Osteocyte (in vitro differentiated cells): Measurements from ENCODE around the gene HNRNPF. TPM values are rescaled to one million over a fixed set of nuclear protein-coding genes. Genes with fewer than 3 reads are reported as not detected.

Source experiments
- DNase-seq: peaks from one replicate; pipeline ENCODE4 v3.0.0; 2021; ENCODE audit warnings: mixed read lengths; ENCODE audit not compliant: unreplicated experiment; ENCODE audit errors: extremely low spot score
- H3K27ac Mint-ChIP-seq: one replicate; pipeline ENCODE4 v1.8.0; 2021; ENCODE audit warnings: mild to moderate bottlenecking, mixed read lengths; ENCODE audit not compliant: unreplicated experiment
- H3K27me3 Mint-ChIP-seq: one replicate; pipeline ENCODE4 v1.8.0; 2021; ENCODE audit warnings: mixed read lengths; ENCODE audit not compliant: unreplicated experiment
- H3K36me3 Mint-ChIP-seq: one replicate; pipeline ENCODE4 v1.8.0; 2021; ENCODE audit warnings: mixed read lengths; ENCODE audit not compliant: unreplicated experiment
- H3K4me1 Mint-ChIP-seq: one replicate; pipeline ENCODE4 v1.8.0; 2021; ENCODE audit warnings: mixed read lengths; ENCODE audit not compliant: unreplicated experiment
- H3K4me3 Mint-ChIP-seq: one replicate; pipeline ENCODE4 v1.8.0; 2021; ENCODE audit warnings: mild to moderate bottlenecking, moderate library complexity, mixed read lengths; ENCODE audit not compliant: unreplicated experiment
- H3K9me3 Mint-ChIP-seq: one replicate; pipeline ENCODE4 v1.8.0; 2021; ENCODE audit warnings: mixed read lengths; ENCODE audit not compliant: unreplicated experiment
- total RNA-seq: library from RNA; stranded (reverse); gene quantifications from 2 replicates; pipeline ENCODE4 v1.2.1, GENCODE V29; 2021
- TF ChIP-seq, protein P1 (sequence below): fragments of 200-600 bp; sonication (generic); IDR thresholded peaks from 2 replicates; pipeline ENCODE4 v1.5.0; 2021; ENCODE audit warnings: antibody characterized with exemption, mild to moderate bottlenecking, moderate library complexity

HNRNPF gene
- total RNA-seq, 1 donor from 2014 or later: 189 TPM

DNA sequence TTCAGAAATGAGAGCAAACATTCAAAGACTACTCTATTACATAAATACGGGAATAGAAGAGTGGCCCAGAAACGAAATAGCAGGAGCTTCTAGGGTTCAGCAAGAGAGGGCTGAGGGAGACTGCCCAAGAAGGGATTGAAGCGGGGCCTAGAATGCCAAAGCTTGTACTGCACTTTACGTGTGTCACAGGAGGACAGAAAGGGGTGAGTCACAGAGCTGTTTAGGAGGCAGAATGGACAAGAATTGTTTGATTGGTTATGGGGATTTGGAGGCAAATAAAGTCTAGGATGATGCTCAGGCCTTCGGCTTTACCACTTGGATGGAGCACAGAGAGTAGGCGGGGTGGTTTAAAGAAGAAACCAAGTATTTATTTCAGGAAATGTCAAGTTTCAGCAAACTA, 48.9 kb downstream of the HNRNPF start:
- no peak overlapping the region for H3K4me3 Mint-ChIP-seq
- no peak overlapping the region for H3K27ac Mint-ChIP-seq
- H3K9me3 Mint-ChIP-seq: no peaks in the 10 kb centered on the region
- no peaks in the 10 kb centered on the region for H3K36me3 Mint-ChIP-seq
- DNase-seq: no peak
- peaks cover 3% of the 10 kb centered on the region for H3K27me3 Mint-ChIP-seq
- H3K4me1 Mint-ChIP-seq: peaks cover 8% of the 10 kb centered on the region
- TF ChIP-seq, protein P1, sequence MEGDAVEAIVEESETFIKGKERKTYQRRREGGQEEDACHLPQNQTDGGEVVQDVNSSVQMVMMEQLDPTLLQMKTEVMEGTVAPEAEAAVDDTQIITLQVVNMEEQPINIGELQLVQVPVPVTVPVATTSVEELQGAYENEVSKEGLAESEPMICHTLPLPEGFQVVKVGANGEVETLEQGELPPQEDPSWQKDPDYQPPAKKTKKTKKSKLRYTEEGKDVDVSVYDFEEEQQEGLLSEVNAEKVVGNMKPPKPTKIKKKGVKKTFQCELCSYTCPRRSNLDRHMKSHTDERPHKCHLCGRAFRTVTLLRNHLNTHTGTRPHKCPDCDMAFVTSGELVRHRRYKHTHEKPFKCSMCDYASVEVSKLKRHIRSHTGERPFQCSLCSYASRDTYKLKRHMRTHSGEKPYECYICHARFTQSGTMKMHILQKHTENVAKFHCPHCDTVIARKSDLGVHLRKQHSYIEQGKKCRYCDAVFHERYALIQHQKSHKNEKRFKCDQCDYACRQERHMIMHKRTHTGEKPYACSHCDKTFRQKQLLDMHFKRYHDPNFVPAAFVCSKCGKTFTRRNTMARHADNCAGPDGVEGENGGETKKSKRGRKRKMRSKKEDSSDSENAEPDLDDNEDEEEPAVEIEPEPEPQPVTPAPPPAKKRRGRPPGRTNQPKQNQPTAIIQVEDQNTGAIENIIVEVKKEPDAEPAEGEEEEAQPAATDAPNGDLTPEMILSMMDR: no peak

DNA sequence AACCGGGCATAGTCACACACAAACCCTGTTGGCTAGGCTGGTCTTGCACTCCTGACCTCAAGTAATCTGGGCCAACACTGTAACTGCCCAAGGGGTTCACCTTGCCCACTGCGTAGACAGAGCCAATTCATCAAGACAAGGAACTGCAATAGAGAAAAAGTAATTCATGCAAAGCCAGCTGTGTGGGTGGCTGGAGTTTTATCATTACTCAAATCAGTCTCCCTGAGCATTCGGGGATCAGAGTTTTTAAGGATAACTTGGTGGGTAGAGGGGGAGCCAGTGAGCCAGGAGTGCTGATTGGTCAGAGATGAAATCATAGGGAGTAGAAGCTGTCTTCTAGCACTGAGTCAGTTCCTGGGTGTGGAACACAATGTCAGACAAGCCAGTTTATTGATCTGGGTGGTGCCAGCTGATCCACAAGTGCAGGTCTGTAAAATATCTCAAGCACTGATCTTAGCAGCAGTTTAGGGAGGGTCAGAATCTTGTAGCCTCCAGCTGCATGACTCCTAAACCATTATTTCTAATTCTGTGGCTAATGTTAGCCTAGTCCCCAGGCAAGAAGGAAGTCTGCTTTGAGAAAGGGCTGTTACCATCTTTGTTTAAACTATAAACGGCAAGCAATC, 53.1 kb downstream of the HNRNPF start:
- no peak overlapping the region for H3K4me3 Mint-ChIP-seq

DNA sequence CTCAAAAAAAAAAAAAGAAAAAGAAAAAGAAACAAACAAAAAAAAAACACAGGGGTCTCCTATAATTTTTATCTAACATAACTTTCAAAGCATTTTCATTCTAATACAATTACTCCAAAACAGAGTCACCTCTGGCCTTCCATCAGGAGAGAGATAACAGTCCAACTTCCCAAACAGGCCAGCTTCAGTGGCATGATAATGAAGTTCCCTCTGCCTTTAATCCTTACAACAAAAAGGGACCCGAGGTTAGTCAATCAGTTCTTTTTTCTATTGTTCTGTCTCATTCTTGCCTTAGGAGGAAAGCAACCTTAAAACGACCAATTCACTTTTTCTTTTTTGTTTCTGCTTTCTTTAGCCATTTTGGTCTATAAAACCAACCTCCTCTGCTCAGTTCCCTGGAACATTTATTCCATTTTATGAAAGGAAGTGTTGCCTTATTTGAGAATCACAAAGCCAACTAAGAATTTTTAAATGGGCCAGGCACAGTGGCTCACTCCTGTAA, 54.1 kb downstream of the HNRNPF start:
- H3K4me3 Mint-ChIP-seq: no peak overlapping the region

More for the DNA sequence above, 53.1 kb downstream of the HNRNPF start:
- TF ChIP-seq, protein P1: no peak
- Mint-ChIP-seq H3K27me3 (peaks cover 8% of the 10 kb centered on the region), H3K4me1 (peaks cover 11% of the 10 kb centered on the region), H3K27ac (no peak overlapping the region), H3K9me3 (no peaks in the 10 kb centered on the region), H3K36me3 (no peaks in the 10 kb centered on the region)
- no peak for DNase-seq

DNA sequence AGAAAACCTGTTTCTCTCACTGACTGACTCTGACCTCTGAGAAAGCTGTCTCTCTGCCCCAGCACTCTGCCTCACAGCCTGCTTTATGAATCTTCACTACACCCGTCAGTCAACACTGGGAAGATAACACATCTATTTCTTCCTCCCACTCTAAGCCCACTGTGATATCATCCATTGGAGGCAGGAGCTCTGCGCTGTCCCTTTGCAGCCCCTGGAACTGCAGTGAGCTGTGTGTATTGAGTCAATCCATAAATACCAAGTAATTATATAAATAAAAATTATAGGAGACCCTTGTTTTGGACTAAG, 54.7 kb downstream of the HNRNPF start:
- DNase-seq: no peak
- H3K27me3 Mint-ChIP-seq: peaks cover 8% of the 10 kb centered on the region
- H3K36me3 Mint-ChIP-seq: no peaks in the 10 kb centered on the region
- TF ChIP-seq, protein P1: no peak
- peaks cover 11% of the 10 kb centered on the region for H3K4me1 Mint-ChIP-seq
- no peaks in the 10 kb centered on the region for H3K9me3 Mint-ChIP-seq
- no peak overlapping the region for H3K27ac Mint-ChIP-seq
- no peak overlapping the region for H3K4me3 Mint-ChIP-seq

More for the DNA sequence above, 54.1 kb downstream of the HNRNPF start:
- no peak for DNase-seq
- Mint-ChIP-seq H3K9me3 (no peaks in the 10 kb centered on the region), H3K36me3 (no peaks in the 10 kb centered on the region), H3K4me1 (peaks cover 11% of the 10 kb centered on the region), H3K27me3 (peaks cover 8% of the 10 kb centered on the region), H3K27ac (no peak overlapping the region)
- TF ChIP-seq, protein P1: no peak

DNA sequence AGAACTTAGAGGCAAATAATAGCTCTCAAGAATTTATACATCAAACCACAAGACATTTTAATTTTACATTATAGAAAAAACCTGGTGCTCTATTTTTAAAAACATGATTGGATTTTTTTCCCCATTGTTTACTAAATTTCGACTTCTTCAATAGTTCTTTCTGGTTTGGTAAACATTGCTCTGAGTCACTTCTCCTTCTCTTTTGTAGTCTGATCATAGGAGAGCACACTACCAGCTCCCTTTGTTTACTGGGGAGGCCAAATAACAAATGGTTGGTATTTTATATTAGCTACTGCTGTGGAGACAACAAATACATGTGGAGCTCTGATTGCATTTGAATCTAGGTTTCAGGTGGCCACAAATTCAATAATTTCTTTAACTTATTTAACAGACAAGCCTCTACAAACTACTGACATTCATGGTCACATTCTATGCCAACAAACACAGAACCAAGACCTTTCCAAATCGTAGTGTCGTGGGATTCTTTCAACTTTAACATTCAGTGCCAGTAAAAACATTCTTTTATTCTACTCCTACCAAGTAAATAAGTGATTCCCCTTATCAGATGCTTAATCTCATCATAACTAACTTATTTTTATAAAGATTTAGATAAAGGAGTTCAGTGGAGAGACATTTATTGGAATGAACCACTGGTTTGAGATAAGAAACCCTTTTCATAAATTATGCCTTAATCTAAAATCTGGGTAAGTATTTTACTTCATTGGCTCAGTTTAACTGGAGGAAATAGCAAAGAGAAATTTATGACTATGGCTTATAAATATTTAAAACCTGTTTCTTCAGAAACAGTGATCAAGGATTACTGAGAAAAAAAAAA, 55.3 kb downstream of the HNRNPF start:
- DNase-seq: no peak
- Mint-ChIP-seq H3K27ac (no peak overlapping the region), H3K27me3 (peaks cover 8% of the 10 kb centered on the region)

More for the DNA sequence above, 55.3 kb downstream of the HNRNPF start:
- TF ChIP-seq, protein P1: no peak
- Mint-ChIP-seq H3K4me1 (peaks cover 11% of the 10 kb centered on the region), H3K9me3 (no peaks in the 10 kb centered on the region), H3K4me3 (no peak overlapping the region), H3K36me3 (no peaks in the 10 kb centered on the region)
